H1 (cell line): ENCODE measurements around the gene KCNK7. TPM values are rescaled to one million over a fixed set of nuclear protein-coding genes. Genes with fewer than 3 reads are reported as not detected.

Experiments used
- HDAC2 ChIP-seq, 2 experiments: fragments of 300-600 bp in 1 of 2; sonication (generic) in 1 of 2; IDR thresholded peaks; 2 replicates each; pipeline ENCODE4 v1.6.1; 2011 to 2012; ENCODE audit warnings: low read depth in 2 of 2, low read length in 2 of 2, mild to moderate bottlenecking in 2 of 2, moderate library complexity in 2 of 2, borderline replicate concordance in 1 of 2, inconsistent platforms in 1 of 2
- POU5F1 ChIP-seq: IDR thresholded peaks from 2 replicates; pipeline ENCODE4 v1.6.1; 2011; ENCODE audit warnings: low read depth, mild to moderate bottlenecking, low read length, moderate library complexity
- polyA plus RNA-seq, 7 experiments: library from polyadenylated mRNA; depleted of rRNA in 3 of 7; stranded (reverse) in 5 of 7; unstranded in 2 of 7; fragments of >200 nt in 5 of 7; fragments of 200-250 nt in 2 of 7; gene quantifications; 1 replicate in 5 of 7; 2 replicates in 1 of 7; 4 replicates in 1 of 7; pipeline versions ENCODE4 v1.2.1 to v1.2.3, GENCODE V29; 2011 to 2013; ENCODE audit warnings: missing spikeins in 2 of 7, mixed read lengths in 2 of 7
- total RNA-seq: library from RNA; stranded (reverse); fragmentation: NEBNext Ultra II Directional; extraction: Animal tissue kit (Norgen Biotek cat#: 25700); gene quantifications from 2 replicates; pipeline ENCODE4 v1.2.1, GENCODE V29; 2021

The KCNK7 gene
- total and polyA plus RNA-seq, 2 of the 8 experiments (the other 6 are each of a cell fraction or from before 2014, with no cell fraction given), result 0.74 to 1.0 TPM

DNA sequence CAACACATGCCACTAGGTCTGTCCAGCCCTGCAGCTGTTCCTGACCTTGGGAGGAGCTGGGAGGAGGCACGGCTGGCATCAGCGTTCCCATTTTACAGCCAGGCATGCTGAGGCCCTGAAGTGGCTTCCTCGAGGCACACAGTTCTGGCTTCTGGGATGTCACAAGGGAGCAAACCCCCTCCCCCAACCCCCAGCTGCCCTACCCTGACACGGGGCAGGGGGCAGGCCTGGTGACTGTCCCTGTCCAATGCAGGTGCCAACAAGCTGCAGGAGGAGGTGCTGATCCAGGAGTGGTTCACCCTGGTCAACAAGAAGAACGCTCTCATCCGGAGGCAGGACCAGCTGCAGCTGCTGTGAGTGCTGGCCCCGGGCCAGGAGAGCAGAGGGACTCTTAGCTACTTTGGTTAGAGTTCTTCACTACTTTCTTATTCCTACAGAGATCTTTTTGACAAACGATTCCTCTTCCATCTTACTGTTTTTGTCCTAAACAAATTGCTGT lies 5.3 kb downstream of the KCNK7 start (continued):
- TF ChIP-seq HDAC2 (IDR thresholded peaks at IDR 0.05; ENCODE audit: borderline replicate concordance in 1 of 2, low read depth in 2 of 2, low read length in 2 of 2) (no peak), POU5F1 (no peak)
